ENCODE data around the gene TMEM258. TPM values are rescaled to one million over a fixed set of nuclear protein-coding genes. Genes with fewer than 3 reads are reported as not detected.

The TMEM258 gene
- total RNA-seq, 3 donors from 2014 or later (not counting 1 experiment from before 2014, with no cell fraction given), result 64.4 to 69.3 (median 66.1) TPM

DNA sequence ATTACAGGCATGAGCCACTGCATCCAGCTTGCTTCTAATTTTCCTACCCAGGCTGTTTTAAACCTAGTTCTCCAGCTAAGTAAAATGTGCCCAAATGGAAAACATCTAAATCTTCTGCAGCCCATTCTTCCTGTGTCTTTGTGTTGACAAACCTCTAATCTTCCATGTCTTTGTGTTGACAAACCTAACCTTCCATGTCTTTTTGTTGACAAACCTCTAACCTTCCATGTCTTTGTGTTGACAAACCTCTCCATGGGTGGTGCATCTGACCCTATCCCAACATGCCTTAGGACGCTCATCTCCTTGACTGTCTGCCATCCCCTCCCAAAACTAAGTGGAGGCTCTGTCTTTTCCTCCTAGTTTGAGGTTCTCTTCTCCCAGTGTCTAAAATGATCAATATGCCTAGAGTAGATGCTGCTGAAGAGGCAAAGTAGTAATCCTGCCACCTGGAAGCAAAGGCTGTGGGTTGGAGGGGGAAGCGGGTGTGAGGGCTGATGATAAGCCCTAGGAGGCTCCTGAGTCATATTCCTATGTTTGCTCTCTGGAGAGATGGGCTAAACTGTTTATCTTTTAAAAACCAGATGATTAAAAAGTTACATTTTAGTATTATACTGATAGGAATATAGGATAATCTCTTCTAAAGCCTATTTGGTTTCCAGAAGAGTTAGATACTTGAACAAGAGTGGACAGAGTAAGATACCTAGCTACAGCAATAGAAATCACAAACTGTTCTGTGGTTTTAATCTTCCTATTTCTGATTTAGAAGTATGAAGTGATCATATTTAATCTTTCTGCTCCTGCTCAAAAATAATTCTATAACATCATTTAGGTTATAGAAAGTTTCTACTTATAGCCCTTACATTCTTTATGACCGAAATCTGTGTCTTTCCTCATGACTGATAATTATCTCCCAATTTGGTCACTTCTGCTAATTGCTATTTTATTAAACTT lies 8.2 kb upstream of the TMEM258 start:
- H3K4me3 ChIP-seq (ENCODE audit: low read length), result no peak overlapping the region
- no peaks in the 10 kb centered on the region for H3K9me3 Mint-ChIP-seq
- 95% methylated on average over 2 of the region's 3 CpGs for WGBS (ENCODE audit: insufficient coverage)
- no peaks in the 10 kb centered on the region for H3K27me3 ChIP-seq (ENCODE audit: control insufficient read depth, insufficient read depth, low read length)
- H3K4me1 Mint-ChIP-seq, result no peaks in the 10 kb centered on the region
- peak overlapping the region; percentile 35 to 52 for H3K27ac Mint-ChIP-seq
- no peaks in the 10 kb centered on the region for H3K9me3 ChIP-seq (ENCODE audit: control insufficient read depth, insufficient read depth, low read length)
- TF ChIP-seq, protein P1, sequence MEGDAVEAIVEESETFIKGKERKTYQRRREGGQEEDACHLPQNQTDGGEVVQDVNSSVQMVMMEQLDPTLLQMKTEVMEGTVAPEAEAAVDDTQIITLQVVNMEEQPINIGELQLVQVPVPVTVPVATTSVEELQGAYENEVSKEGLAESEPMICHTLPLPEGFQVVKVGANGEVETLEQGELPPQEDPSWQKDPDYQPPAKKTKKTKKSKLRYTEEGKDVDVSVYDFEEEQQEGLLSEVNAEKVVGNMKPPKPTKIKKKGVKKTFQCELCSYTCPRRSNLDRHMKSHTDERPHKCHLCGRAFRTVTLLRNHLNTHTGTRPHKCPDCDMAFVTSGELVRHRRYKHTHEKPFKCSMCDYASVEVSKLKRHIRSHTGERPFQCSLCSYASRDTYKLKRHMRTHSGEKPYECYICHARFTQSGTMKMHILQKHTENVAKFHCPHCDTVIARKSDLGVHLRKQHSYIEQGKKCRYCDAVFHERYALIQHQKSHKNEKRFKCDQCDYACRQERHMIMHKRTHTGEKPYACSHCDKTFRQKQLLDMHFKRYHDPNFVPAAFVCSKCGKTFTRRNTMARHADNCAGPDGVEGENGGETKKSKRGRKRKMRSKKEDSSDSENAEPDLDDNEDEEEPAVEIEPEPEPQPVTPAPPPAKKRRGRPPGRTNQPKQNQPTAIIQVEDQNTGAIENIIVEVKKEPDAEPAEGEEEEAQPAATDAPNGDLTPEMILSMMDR (IDR thresholded peaks at IDR 0.05), result no peak
- no peak for ATAC-seq
- H3K27me3 Mint-ChIP-seq (ENCODE audit: low read depth in 2 of 2), result no peaks in the 10 kb centered on the region
- H3K36me3 Mint-ChIP-seq, result no peaks in the 10 kb centered on the region
- H3K4me1 ChIP-seq (ENCODE audit: control insufficient read depth, insufficient read depth, low read length), result no peaks in the 10 kb centered on the region
- DNase-seq, result no peak
- H3K27ac ChIP-seq (ENCODE audit: low read length), result no peak overlapping the region
- intact Hi-C loops (cut with micrococcal nuclease), result no loop called here
- peaks cover 4% of the 10 kb centered on the region for H3K36me3 ChIP-seq (ENCODE audit: control insufficient read depth, insufficient read depth, low read length)
- no peak overlapping the region for H3K4me3 Mint-ChIP-seq

DNA sequence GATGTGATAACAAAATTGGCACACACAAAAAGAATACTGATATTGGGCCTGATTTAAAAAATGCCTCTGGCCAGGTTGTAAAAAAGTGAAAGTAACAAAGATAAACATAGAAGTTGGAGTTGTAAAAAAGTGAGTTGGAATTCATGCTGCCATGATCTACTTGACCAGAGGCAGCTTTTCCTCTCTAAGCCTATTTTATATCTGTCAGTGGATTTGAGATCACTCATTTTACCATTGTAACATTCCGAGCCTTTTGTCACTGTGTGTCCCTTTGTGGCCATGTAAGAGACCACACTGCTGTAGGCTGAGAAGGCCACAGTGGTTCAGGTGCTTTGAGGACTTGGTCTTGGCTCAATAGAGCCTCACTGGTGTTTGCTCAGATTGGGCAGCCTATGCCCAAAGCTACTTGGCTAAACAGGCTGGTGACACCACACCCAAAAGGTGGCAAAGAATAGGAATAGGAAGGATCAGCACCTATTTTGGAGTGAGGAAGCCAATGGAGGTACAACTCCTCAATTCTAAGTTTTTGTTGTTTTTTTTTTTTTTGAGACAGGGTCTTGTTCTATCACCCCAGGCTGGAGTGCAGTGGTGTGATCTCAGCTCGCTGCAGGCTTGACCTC lies 7.4 kb upstream of the TMEM258 start:
- DNase-seq (no peak), ATAC-seq (no peak)
- H3K36me3 ChIP-seq (ENCODE audit: control insufficient read depth, insufficient read depth, low read length), result peaks cover 4% of the 10 kb centered on the region
- H3K4me3 ChIP-seq (ENCODE audit: low read length), result no peak overlapping the region
- TF ChIP-seq, protein P1 (IDR thresholded peaks at IDR 0.05), result no peak
- WGBS (ENCODE audit: insufficient coverage), result 95% methylated on average over 2 of the region's 2 CpGs
- H3K9me3 Mint-ChIP-seq, result no peaks in the 10 kb centered on the region
- H3K9me3 ChIP-seq (ENCODE audit: control insufficient read depth, insufficient read depth, low read length), result no peaks in the 10 kb centered on the region
- H3K27me3 Mint-ChIP-seq (ENCODE audit: low read depth in 2 of 2), result no peaks in the 10 kb centered on the region
- H3K27me3 ChIP-seq (ENCODE audit: control insufficient read depth, insufficient read depth, low read length), result no peaks in the 10 kb centered on the region
- H3K27ac Mint-ChIP-seq, result peak overlapping the region in 1 of 2 donors; percentile 51
- H3K4me1 ChIP-seq (ENCODE audit: control insufficient read depth, insufficient read depth, low read length), result no peaks in the 10 kb centered on the region
- H3K4me3 Mint-ChIP-seq, result no peak overlapping the region
- no peak overlapping the region for H3K27ac ChIP-seq (ENCODE audit: low read length)
- no peaks in the 10 kb centered on the region for H3K4me1 Mint-ChIP-seq
- intact Hi-C loops (cut with micrococcal nuclease), result no loop called here
- no peaks in the 10 kb centered on the region for H3K36me3 Mint-ChIP-seq

DNA sequence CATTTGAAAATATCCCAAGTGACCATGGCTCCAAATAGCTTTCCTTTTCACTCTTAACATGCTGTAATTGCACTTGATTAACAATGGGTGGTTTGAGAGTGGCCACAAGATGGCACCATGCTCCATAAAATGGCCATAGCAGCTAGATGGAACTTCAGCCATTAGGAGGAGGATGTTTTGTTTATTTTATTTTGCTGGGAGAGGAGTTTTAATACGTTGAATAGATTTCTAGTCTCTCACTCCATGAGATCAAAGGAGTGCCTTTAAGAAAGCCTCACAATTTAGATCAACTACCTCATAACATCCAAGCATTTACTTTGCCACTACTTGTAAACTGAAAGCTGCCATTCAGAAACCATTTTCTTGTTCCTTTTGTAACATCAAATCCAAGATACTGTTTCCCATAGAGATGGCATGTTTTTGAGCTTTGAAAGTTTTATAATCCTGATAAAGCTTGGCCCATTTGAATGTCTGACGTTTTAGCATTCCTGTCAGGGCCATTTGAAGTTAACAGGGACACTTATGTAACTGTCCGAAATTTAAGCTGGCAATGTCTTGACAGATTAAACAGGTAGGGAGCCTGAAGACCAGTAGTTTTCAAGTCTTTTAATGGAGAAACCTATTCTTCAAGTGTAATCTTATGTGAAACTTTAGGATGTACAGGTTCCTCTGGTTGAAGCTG lies 5.0 kb upstream of the TMEM258 start:
- Mint-ChIP-seq H3K27me3 (ENCODE audit: low read depth in 2 of 2) (no peaks in the 10 kb centered on the region), H3K36me3 (no peaks in the 10 kb centered on the region), H3K9me3 (no peaks in the 10 kb centered on the region), H3K4me3 (peak overlapping the region; percentile 28), H3K27ac (peak overlapping the region; percentile 71 to 76), H3K4me1 (peaks cover 6 to 14% of the 10 kb centered on the region in 2 donors)
- 94% methylated on average over 2 of the region's 3 CpGs for WGBS (ENCODE audit: insufficient coverage)
- TF ChIP-seq, protein P1 (IDR thresholded peaks at IDR 0.05), result peak; percentile 92
- intact Hi-C loops (cut with micrococcal nuclease), result loop anchor here (1.0 to 2.0 kb wide), 5 partner anchors 37 to 311 kb away; no protein-coding TSS in a partner anchor
- no peak overlapping the region for H3K4me3 ChIP-seq (ENCODE audit: low read length)
- H3K36me3 ChIP-seq (ENCODE audit: control insufficient read depth, insufficient read depth, low read length), result peaks cover 2% of the 10 kb centered on the region
- H3K27ac ChIP-seq (ENCODE audit: low read length), result no peak overlapping the region
- H3K4me1 ChIP-seq (ENCODE audit: control insufficient read depth, insufficient read depth, low read length), result peaks cover 9% of the 10 kb centered on the region
- ATAC-seq, result peak; percentile 19 to 42 (median 22)
- DNase-seq, result peak; percentile 60 to 89
- no peaks in the 10 kb centered on the region for H3K27me3 ChIP-seq (ENCODE audit: control insufficient read depth, insufficient read depth, low read length)
- no peaks in the 10 kb centered on the region for H3K9me3 ChIP-seq (ENCODE audit: control insufficient read depth, insufficient read depth, low read length)
